ENCODE measurements around the gene LSM4. TPM values are rescaled to one million over a fixed set of nuclear protein-coding genes. Genes with fewer than 3 reads are reported as not detected.

LSM4 gene
- total RNA-seq, 1 donor from 2014 or later: 94.8 TPM

DNA sequence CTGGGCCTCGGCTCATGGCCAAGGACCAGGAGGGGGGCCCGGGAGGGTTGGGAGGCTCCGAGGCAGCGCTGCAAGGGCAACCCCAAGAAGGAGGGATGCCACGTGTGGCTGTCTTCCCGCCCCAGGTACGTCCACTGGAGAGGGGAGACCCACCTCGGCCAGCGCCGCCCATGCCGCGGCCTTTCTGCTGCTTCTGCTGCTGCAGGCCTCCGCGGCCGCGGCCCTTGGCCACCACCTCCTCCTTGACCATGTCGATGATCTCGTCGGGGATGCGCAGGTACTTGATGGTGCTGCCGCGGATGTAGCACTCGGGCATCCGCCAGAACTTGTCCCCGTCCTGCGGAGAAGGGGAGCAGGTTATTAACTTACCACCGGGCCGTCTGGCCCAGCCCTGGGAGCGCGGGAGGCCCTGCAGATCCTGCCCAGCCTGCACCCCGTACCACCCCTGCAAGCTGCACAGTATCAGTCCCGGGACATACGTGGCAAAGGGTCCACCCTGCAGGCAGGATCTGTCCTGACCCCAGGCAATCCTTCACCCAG lies 13.3 kb downstream of the LSM4 start:
- Histone ChIP-seq H3K4me1 (peaks cover 35% of the 10 kb centered on the region), H3K36me3 (peaks cover 47% of the 10 kb centered on the region), H3K27ac (replicated peaks) (no peak overlapping the region), H3K4me3 (no peak overlapping the region), H3K27me3 (ENCODE audit: low read depth) (no peaks in the 10 kb centered on the region), H3K9me3 (replicated peaks) (no peaks in the 10 kb centered on the region)
- intact Hi-C loops (cut with micrococcal nuclease): no loop called here
- TF ChIP-seq, protein P1, sequence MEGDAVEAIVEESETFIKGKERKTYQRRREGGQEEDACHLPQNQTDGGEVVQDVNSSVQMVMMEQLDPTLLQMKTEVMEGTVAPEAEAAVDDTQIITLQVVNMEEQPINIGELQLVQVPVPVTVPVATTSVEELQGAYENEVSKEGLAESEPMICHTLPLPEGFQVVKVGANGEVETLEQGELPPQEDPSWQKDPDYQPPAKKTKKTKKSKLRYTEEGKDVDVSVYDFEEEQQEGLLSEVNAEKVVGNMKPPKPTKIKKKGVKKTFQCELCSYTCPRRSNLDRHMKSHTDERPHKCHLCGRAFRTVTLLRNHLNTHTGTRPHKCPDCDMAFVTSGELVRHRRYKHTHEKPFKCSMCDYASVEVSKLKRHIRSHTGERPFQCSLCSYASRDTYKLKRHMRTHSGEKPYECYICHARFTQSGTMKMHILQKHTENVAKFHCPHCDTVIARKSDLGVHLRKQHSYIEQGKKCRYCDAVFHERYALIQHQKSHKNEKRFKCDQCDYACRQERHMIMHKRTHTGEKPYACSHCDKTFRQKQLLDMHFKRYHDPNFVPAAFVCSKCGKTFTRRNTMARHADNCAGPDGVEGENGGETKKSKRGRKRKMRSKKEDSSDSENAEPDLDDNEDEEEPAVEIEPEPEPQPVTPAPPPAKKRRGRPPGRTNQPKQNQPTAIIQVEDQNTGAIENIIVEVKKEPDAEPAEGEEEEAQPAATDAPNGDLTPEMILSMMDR (IDR thresholded peaks at IDR 0.05; ENCODE audit: borderline replicate concordance): no peak
- DNase-seq: no peak

DNA sequence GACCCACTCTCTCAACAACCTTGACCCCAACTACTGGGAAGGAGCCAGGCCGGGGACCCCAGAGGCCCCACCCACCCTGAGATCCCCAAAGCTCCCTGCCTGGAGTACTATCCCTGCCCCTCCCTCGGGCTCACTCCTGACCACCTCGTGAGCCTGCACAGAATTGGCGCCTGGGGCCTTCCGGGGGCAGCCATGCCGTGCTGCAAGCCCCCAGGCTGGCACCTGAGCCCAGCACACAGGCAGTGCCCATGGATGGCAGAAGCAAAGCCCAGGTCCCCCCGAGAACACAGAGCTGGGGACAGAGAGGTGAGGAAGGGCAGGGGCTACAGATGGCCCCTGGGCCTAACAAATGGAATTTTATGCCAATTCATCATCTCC lies 13.9 kb downstream of the LSM4 start:
- Histone ChIP-seq H3K27me3 (ENCODE audit: low read depth) (no peaks in the 10 kb centered on the region), H3K27ac (replicated peaks) (no peak overlapping the region), H3K9me3 (replicated peaks) (no peaks in the 10 kb centered on the region), H3K36me3 (peaks cover 41% of the 10 kb centered on the region), H3K4me1 (peaks cover 42% of the 10 kb centered on the region), H3K4me3 (no peak overlapping the region)
- intact Hi-C loops (cut with micrococcal nuclease): no loop called here
- no peak for DNase-seq
- TF ChIP-seq, protein P1 (IDR thresholded peaks at IDR 0.05; ENCODE audit: borderline replicate concordance): no peak

DNA sequence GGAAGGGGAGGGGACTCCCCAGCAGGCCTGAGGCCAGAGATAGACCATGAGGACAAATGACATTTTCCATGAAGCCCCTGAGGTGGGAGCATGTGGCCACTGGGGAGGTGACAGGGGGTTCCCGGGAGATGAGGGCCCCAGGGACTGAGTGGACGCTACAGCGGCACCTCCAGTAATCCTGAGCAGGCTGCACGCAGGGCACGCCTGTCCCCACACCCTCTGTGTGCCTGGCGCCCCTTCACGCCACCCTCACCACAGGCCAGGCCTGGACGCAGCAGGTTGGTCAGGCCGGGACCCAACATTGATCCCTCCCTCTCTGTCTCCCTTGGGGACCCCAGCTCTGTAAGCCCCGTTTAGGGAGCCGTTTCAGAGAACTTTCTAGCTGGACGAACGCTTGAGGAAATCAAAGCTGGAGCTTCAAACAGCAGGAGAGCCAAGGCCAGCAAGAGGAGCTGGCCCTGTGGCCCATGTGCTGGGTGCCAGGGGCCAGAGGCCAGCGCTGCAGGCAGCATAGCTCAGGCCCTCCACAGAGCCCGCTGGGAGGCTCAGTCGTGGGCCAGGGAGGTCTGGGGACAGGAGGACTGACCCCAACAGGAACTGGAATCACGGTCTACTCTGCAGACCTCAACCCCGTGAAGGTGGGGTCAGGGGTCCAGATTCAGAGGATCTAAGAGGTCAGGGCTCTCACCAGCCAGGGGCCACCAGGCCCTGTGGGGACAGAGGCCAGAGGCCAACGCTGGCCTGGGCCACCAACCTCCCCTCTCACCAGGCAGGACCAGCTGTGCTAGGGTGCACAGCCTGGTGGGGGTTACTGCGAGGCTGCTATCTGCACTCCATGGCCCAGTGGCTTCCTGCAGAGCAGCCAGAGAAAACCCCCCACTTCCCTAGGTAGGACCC lies 14.6 kb downstream of the LSM4 start:
- TF ChIP-seq, protein P1 (IDR thresholded peaks at IDR 0.05; ENCODE audit: borderline replicate concordance): no peak
- Histone ChIP-seq H3K36me3 (peaks cover 41% of the 10 kb centered on the region), H3K4me3 (no peak overlapping the region), H3K9me3 (replicated peaks) (no peaks in the 10 kb centered on the region), H3K4me1 (peaks cover 48% of the 10 kb centered on the region), H3K27ac (replicated peaks) (peak overlapping the region; percentile 99), H3K27me3 (ENCODE audit: low read depth) (no peaks in the 10 kb centered on the region)
- DNase-seq: no peak
- intact Hi-C loops (cut with micrococcal nuclease): no loop called here

DNA sequence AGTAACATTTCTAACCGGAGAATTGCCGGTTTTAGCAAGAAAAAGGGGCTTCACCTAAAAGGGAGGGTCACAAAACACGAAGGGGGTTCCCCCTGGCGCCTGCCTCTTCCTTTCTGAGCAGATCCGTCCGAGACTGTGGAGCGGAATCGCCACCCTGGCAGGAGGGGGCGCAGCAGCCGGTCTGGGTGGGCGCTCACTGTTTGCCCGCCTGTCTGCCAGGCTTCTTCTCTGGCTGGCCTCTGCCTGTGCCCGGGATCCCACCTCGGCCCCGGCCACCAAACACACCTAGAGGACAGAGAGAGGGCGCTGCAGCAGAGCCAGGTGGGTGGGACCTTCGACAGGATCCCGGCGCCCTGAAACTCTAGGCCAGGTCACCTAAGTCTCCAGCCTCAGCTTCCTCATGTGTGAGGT lies 15.6 kb downstream of the LSM4 start:
- DNase-seq: no peak
- H3K4me3 ChIP-seq: no peak overlapping the region
- no peaks in the 10 kb centered on the region for H3K27me3 ChIP-seq (ENCODE audit: low read depth)
- no peaks in the 10 kb centered on the region for H3K9me3 ChIP-seq (replicated peaks)
- peaks cover 59% of the 10 kb centered on the region for H3K4me1 ChIP-seq
- intact Hi-C loops (cut with micrococcal nuclease): no loop called here
- peaks cover 33% of the 10 kb centered on the region for H3K36me3 ChIP-seq
- TF ChIP-seq, protein P1 (IDR thresholded peaks at IDR 0.05; ENCODE audit: borderline replicate concordance): no peak
- H3K27ac ChIP-seq (replicated peaks): peak overlapping the region; percentile 99

DNA sequence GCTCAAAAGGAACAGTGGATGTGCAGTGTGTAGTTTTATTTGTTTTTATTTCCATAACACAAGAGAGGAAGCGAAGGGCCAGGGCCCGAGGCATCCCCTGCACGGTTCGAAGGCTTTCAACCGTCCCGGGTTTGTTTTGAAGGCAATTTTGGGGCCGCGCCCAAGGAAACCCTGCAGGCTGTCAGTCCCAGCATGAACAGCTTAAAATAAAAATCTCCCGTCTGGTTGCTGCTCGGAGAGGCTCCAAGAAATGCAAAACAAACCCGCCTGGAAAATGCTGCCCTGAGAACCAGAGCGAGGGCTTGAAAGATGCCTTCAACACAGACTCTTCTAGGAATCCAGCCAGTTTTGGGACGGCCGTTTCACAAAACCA lies 16.0 kb downstream of the LSM4 start:
- intact Hi-C loops (cut with micrococcal nuclease): no loop called here
- no peak overlapping the region for H3K4me3 ChIP-seq
- H3K27ac ChIP-seq (replicated peaks): peak overlapping the region; percentile 99
- TF ChIP-seq, protein P1 (IDR thresholded peaks at IDR 0.05; ENCODE audit: borderline replicate concordance): no peak
- no peaks in the 10 kb centered on the region for H3K27me3 ChIP-seq (ENCODE audit: low read depth)
- H3K9me3 ChIP-seq (replicated peaks): no peaks in the 10 kb centered on the region
- DNase-seq: no peak
- H3K4me1 ChIP-seq: peaks cover 63% of the 10 kb centered on the region
- peaks cover 29% of the 10 kb centered on the region for H3K36me3 ChIP-seq

Data from left ventricle myocardium inferior (tissue), 1 donor.